Retinal pigment epithelial cell (primary cell): ENCODE results near the gene EHMT1.

Experiments used
- DNase-seq: peaks from one replicate; pipeline ENCODE4 v3.0.0-alpha.2; 2010; ENCODE audit warnings: low read depth
- H3K4me3 ChIP-seq: 2 replicates; pipeline ENCODE4 v1.5.1; 2011; ENCODE audit warnings: mild to moderate bottlenecking, low read length, control low read depth, moderate library complexity
- TF ChIP-seq, protein P1 (sequence below): conservative IDR thresholded peaks from 2 replicates; pipeline ENCODE4 v1.5.1; 2011; ENCODE audit warnings: low read depth, low read length, control low read depth, inconsistent platforms

Gene EHMT1

DNA sequence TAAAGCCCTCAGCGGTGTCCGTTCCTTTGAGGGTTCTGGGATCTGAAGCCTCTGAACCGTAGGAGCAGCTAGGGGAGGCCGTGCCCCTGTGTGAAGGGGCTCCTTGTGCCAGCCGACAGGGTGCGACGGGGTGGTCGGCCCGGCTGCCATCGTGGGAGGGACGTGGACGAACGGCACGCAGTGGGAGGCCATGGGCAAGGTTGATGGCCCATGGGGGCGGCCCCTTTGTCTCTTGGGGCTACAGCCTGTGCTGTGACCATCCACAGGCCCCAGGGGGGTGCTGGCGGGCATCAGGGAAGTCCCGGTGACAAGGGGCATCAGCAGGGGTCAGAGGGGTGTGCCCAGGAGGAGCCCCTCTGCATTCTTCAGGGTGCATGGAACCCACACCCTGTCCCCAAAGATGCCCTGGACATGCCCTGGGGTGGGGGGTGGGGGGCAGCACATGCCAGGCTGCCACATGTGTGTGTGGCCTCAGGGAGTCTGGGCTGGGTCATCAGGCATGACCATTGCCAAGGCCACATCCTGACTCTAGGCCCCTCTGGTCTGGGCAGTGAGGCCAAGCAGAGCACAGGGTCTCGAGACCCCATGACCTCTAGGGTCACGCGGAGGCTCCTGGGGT is 209.2 kb downstream of the EHMT1 start:
- no peak overlapping the region for H3K4me3 ChIP-seq
- DNase-seq: no peak
- TF ChIP-seq, protein P1, sequence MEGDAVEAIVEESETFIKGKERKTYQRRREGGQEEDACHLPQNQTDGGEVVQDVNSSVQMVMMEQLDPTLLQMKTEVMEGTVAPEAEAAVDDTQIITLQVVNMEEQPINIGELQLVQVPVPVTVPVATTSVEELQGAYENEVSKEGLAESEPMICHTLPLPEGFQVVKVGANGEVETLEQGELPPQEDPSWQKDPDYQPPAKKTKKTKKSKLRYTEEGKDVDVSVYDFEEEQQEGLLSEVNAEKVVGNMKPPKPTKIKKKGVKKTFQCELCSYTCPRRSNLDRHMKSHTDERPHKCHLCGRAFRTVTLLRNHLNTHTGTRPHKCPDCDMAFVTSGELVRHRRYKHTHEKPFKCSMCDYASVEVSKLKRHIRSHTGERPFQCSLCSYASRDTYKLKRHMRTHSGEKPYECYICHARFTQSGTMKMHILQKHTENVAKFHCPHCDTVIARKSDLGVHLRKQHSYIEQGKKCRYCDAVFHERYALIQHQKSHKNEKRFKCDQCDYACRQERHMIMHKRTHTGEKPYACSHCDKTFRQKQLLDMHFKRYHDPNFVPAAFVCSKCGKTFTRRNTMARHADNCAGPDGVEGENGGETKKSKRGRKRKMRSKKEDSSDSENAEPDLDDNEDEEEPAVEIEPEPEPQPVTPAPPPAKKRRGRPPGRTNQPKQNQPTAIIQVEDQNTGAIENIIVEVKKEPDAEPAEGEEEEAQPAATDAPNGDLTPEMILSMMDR: no peak

DNA sequence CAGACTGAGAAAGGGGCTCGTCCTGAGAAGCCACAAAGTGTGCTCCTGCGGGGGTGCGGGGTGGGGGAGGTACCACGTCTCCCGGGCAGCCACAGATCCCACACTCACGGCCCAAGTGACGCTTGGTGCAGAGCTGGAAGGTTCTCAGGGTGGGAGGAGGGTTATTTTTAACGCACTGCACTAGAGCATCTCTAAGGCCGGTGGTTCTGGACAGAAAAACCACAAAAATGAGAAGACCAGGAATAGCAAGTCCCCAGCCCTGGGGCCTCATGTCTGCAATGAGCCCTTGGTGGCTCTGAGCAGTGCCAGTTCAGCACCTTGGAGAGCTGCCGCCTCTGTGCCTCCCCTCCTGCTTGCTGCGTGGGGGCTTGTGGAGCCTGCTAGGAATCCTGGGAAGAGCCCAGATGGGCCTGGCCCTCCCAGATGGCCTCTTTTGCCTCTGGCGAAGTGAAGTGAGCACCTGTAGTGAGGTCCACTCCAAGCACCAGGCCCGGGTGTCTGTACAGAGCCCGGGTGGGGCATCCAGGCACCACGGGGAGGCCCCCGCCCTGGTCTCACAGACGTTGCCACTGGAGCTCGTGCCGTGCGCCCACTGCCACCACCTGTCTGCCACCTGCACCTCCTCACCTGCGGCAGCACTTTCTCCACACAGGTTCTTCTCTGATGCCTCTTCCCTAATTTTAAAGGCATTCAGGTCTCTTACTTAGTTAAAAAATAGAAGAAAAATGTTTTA is 209.9 kb downstream of the EHMT1 start:
- no peak overlapping the region for H3K4me3 ChIP-seq
- DNase-seq: no peak
- TF ChIP-seq, protein P1: no peak

- H3K4me3 ChIP-seq: no peak overlapping the region
- DNase-seq: no peak
- TF ChIP-seq, protein P1: no peak
These were observed 210.6 kb downstream of the EHMT1 start for GRCh38 chr9:137829260-137829996.

DNA sequence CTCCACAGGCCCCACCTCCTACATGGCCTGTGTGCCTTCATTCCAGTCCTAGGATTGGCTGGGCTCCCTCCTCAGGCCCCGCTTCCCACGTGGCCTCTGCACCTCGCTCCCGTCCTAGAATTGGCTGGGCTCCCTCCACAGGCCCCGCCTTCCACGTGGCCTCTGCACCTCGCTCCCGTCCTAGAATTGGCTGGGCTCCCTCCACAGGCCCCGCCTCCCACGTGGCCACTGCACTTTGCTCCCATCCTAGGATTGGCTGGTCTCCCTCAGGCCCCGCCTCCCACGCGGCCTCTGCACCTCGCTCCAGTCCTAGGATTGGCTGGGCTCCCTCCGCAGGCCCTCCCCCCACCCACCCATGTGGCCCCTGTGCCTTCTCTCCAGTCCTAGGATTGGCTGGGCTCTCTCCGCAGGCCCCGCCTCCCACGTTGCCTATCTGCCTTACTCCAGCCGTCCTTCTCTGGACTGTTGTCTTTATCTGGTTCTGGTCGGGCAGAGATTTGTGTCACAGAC is 213.4 kb downstream of the EHMT1 start:
- TF ChIP-seq, protein P1: no peak
- no peak for DNase-seq
- no peak overlapping the region for H3K4me3 ChIP-seq

DNA sequence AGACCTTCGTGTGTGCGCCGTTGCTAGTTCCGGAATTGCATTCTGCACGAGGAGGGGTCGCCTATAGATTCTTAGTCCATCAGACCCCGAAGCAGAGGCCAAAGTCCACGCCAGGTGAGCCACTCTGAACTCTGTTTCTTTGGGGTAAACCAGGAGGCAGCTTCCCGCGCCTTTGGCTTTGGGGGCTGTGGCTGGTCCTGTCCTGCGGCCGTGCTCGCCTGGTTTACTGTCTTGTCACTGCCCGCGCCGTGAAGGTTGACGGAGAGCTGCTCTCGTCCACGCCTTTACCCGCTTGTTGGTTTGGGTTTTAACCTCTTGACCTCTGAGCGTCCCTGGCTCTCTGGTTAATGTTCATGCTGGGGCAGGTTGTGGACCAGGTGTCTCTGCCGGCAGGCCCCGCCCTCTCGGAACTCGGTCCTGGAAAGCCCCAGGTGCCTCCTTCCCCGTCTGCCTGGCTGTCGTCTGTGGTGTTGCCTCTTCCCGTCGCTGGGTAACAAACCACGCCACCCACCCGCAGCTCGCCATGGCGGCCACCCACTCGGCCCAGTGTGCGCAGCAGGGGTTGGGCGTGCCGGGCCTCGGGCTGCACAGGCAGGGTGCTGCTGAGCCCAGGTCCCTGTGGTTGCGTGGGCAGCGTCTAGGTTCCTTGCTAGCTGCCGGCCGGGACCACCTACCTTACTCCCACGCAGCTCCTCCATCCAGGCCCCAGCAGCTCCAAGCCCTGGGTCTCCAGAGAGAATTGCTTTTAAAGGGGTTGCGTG is 214.2 kb downstream of the EHMT1 start:
- DNase-seq: no peak
- H3K4me3 ChIP-seq: no peak overlapping the region
- TF ChIP-seq, protein P1: no peak

DNA sequence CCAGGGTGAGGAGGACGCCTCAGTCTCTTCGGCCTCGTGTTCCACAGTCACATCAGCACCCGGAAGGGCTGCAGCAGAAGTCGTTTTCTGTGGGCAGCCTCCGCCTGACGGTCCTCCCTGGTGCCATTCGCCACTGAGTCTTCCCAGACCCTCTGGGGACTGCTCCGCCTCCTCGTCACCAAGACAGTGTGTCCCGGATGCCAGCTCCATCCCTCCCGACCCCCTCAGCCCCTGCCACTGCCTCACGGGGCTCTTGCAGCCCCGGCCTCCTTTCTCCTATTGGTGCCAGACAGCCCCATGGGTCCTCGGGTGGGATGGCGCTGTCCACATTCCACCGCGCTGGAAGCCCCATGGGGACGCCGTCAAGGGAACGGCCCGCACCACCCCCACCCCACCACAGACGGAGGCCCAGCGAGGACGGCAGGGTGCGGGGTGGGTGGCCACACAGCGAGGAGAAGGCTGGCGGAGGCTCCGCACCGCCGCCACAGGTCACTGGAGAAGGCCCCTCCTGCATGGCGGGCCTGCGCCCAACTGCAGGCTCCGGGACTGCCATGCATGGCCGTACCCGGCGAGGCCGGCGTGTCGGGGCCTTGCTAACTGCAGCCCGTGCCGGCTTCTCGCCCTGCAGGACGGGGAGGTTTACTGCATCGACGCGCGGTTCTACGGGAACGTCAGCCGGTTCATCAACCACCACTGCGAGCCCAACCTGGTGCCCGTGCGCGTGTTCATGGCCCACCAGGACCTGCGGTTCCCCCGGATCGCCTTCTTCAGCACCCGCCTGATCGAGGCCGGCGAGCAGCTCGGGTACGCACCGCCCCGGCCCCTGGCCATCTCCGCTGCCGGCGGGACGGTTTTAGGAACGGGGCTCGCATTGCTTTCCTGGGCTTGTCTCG is 215.2 kb downstream of the EHMT1 start:
- no peak overlapping the region for H3K4me3 ChIP-seq
- DNase-seq: no peak
- TF ChIP-seq, protein P1: no peak
